Hepatocyte (in vitro differentiated cells): ENCODE data around the gene DBX2.

ENCODE experiments used
- EZH2 ChIP-seq: fragments of 200-600 bp; sonication (generic); IDR thresholded peaks from 2 replicates; pipeline ENCODE4 v1.6.1; 2016; ENCODE audit warnings: antibody characterized with exemption, mild to moderate bottlenecking, borderline replicate concordance
- EZH2phosphoT487 ChIP-seq: fragments of 200-600 bp; sonication (generic); IDR thresholded peaks from one replicate; pipeline ENCODE4 v1.6.1; 2018; ENCODE audit warnings: antibody characterized with exemption, mild to moderate bottlenecking, low read depth, moderate library complexity; ENCODE audit not compliant: unreplicated experiment, severe bottlenecking
- TF ChIP-seq, protein P1 (sequence below): fragments of 200-600 bp; sonication (generic); IDR thresholded peaks from 2 replicates; pipeline ENCODE4 v1.5.1; 2016; ENCODE audit warnings: antibody characterized with exemption, mild to moderate bottlenecking; ENCODE audit not compliant: poor library complexity

DNA sequence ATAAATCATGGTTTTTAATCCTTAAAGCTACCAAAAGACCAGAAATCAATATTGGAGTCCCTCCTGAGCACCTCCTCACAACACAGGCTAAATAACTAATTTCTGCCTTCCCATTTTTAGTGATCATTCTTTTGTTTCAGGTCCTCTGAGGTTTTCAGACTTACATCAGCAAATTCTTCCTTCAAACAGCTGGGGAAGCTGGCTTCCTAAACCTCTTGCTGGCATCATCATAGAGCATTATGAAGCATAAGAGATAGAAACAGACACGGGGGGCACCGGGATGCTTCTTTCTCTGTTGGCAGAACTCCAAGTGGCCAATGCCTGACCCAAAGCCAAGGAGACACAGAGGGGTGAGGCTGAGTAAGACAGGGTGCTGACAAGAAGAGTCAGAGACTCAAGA lies 47.9 kb upstream of the DBX2 start:
- TF ChIP-seq, protein P1, sequence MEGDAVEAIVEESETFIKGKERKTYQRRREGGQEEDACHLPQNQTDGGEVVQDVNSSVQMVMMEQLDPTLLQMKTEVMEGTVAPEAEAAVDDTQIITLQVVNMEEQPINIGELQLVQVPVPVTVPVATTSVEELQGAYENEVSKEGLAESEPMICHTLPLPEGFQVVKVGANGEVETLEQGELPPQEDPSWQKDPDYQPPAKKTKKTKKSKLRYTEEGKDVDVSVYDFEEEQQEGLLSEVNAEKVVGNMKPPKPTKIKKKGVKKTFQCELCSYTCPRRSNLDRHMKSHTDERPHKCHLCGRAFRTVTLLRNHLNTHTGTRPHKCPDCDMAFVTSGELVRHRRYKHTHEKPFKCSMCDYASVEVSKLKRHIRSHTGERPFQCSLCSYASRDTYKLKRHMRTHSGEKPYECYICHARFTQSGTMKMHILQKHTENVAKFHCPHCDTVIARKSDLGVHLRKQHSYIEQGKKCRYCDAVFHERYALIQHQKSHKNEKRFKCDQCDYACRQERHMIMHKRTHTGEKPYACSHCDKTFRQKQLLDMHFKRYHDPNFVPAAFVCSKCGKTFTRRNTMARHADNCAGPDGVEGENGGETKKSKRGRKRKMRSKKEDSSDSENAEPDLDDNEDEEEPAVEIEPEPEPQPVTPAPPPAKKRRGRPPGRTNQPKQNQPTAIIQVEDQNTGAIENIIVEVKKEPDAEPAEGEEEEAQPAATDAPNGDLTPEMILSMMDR, result no peak
- TF ChIP-seq EZH2 (no peak), EZH2phosphoT487 (no peak)
